HG03280 (cell line): Measurements from ENCODE around the gene IL1R2.
"Not testable (repeated sequence)": the region's sequence is repeated elsewhere in the genome, so short reads cannot be mapped to it uniquely, and the experiment has no call there.

ENCODE experiments used
- ATAC-seq: cut with Tn5 transposase; IDR thresholded peaks from one replicate; pipeline ENCODE4 v1.9.1; 2021; ENCODE audit warnings: mild to moderate bottlenecking, moderate library complexity; ENCODE audit not compliant: unreplicated experiment

Gene IL1R2

DNA sequence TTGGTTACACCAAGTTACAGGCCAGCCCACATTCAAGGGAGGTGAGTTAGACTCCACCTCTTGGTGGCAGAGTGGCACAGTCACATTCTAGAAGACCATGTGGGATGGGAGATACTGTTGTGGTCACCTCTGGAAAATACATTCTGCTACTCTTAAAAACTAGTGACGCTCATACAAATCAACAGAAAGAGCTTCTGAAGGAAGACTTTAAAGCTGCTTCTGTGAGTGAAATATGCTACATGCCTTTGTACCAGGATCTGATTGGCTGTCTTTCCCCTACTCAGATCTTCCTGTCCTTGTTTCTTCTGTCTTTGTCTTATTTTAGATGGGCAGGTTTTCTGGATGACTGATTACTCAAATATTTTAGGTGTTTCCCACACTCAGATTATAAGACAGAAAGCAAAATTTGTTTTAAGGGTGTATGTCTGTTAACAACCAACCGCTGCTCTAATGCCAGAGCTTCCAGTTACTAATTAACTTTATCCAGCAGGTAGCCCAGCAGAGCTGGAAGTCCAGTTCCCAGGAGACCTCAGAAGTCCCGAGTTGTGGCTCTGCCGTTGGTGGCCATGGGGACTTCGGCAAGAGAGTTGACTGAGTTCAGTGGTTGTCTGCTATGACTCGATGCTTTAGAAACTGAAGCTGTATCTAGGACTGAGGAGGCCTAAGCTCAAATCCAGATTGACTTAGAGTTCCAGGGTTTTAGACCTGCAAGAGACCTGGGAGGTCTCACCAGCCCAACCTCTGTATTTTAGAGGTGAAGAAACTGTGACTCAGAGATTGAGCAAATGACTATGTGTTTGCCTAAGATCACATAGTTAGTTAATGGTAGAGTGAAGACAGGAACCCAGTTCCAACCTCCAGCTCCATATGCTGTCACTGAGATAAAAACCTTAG lies 7.4 kb downstream of the IL1R2 start:
- no peak for ATAC-seq

DNA sequence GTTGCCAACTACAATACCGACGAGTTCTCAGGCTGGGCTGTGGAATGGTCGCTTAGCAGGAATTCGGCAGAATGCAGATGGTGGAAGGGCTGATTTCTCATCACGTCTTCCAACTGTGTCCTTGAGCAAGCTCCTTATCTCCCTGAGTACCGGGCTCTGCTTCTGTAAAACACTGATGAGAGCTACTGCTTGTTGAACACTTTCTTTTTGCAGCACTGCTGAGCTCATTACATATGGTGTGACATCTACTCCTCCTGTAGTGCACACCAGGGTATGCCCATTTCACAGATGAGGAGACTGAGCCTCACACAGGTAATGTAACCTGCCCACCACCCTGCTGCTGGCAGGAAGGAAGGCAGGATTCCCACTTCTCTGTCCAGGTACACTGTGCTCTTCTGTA lies 8.3 kb downstream of the IL1R2 start:
- ATAC-seq, result no peak

DNA sequence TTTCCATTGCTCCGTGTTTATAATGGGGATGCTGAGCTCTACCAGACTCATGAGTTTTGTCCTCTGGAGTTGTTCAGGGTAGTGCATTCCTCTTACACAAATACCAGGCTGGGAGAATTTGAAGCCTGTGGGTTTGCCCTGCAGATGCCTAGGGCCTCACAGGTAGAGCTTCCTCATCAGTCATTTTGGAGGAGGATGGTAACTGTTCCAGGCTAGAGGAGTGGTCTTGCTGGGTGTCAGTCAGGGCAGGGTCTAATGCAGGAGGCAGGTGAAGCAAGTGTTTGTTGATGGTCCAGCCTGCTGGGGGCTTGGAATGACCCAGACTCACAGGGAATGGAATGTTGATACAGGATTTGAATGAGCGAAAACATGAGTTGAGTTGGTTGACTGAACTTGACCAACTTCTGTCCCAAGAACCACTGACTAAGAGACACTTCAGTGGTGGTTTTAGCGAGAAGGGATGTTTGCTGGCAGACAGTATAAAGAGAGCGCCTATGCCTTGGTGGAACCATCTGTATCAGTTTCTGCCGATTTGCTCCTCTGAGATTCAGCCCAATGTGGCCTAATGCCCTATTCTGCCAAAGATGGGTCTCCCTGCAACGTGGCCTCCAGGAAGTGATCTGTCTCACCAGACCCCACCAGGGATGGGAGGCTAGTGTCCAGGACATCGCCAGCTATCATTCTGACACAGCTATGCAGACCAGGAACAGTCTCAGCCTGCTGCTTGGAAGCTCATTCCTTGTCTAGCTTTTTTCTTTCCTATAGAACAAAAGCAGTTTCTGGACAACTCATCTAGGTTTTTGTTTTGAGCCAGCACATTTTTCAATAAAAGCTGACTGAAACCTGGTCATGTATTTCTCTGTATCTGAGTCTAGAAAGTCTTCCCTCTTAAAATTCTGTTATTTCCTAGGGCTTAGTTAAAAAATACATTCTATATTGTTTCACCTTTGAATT lies 9.3 kb downstream of the IL1R2 start:
- no peak for ATAC-seq

DNA sequence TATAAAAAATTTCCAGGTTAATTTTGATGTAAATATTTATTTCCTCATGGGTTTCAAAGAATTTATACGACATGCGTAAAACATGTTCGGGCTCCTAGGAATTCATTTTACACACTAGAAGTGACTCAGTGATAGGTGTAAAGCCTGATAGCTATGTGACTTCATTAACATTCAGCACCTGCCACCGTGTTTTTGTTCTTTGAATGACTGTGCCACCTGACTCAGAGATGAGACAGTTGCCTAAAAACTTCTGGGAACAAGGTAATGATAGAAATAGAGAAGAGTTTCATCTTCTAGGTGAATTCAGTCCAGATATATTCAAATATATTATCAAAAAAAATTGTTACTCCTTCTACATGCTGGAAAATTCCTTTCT lies 10.0 kb downstream of the IL1R2 start:
- no peak for ATAC-seq

DNA sequence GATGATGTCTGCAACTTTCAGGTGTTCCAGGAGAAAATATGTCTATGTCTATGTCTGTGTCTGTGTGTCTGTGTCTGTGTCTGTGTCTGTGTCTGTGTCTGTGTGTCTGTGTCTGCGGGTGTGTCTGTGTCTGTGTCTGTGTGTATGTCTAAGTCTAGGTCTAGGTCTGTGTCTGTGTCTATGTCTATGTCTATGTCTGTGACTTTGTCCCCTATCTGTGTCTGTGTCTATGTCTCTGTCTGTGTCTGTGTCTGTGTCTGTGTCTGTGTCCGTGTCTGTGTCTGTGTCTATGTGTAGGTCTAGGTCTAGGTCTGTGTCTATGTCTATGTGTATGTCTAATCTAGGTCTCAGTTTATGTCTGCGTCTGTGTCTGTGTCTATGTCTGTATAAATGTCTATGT lies 10.5 kb downstream of the IL1R2 start:
- no peak for ATAC-seq

DNA sequence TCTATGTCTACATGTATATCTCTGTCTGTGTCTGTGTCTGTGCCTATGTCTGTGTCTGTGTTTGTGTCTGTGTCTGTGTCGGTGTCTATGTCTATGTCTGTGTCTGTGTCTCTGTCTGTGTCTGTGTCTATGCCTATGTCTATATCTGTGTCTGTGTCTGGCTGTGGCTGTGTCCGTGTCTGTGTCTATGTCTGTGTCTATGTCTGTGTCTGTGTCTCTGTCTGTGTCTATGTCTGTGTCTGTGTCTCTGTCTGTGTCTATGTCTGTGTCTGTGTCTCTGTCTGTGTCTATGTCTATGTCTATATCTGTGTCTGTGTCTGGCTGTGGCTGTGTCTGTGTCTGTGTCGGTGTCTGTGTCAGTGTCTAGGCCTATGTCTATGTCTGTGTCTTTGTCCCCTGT lies 11.1 kb downstream of the IL1R2 start:
- not testable (repeated sequence) for ATAC-seq

DNA sequence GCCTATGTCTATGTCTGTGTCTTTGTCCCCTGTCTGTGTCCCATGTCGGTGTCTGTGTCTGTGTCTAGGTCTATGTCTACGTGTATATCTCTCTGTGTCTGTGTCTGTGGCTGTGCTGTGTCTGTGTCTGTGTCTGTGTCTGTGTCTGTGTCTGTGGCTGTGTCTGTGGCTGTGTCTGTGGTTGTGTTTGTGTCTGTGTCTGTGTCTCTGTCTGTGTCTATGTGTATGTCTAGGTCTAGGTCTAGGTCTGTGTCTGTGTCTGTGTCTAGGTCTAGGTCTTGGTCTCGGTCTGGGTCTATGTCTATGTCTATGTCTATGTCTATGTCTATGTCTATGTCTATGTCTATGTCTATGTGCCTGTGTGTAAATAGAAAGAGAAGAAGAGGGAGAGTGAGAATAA lies 11.9 kb downstream of the IL1R2 start:
- ATAC-seq, result no peak

DNA sequence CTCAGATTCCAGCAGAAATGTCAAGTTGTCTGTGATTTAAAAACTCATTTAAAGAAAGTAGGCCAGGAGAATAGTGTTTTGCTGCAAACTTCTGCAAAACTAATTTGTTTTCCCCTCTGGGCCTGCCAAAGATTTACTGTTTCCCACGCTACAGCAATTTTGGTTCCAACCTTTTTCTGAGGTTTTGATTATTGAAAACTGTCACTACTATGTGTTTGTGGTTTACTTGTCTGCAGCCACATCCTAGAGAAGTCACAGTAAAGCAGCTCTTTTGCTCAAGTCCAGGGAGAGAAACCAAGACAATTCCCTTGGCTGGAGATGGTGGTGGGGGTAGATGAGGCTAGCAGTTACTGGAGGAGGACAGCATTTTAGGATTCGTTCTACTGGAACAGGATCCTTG lies 12.8 kb downstream of the IL1R2 start:
- no peak for ATAC-seq

DNA sequence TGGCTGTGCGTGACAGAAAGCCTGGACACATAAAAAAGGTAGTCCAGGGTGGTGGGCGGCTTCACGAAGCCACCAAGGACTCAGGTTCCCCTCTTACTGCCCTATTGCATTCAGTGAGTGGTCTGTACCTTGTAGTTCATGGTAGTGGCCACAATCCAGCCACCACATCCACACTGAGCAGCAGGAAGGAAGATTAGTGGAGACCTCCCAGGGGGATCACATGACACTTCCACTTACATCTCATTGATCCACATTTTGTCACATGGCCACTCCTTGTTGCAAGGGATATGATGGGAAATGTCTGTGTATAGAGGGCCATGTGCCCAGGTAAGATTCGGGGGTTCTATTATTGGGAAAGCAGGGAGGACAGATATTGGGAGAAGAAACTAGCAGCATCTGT lies 13.7 kb downstream of the IL1R2 start:
- ATAC-seq, result no peak

DNA sequence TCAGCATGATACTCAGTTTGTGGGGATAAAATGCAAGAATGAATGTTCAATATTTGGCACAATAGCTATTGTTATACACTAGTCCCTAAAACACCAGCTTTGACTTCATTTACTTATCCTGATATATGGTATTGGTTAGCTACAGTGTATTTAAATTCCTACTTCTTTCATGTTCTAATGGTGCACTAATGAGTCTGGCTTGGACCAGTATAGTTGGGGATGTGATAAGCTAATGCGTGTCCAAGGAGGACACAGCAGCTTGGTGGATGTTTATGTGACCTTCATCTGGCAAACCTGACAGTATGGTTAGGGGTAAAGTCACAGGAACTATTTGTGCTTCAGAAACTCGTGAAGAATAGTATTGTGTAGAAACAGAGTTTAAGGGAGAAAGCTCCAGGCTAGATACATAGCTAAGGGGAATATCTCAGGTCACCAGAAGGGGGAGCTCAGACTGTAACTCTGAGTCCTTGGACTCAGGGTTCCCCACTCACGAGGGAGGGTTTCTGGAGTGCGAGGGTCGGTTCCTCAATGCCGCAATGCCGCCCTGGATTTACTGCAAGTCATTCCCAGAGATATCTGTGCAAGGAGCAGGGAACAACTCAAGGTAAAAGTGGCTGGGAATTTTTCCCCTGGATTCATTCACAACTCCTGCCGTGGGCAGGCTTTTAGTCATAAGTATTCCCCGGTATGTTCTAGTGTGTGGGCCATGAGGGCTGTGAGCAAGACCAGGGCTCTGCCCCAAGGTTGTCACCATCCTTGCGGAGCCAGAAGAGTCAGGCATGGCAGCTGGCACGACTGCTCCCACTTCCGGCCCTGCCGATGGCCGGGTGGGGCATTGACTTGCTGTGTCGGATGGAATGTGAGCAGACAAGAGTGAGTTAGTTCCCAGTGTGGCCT lies 14.5 kb downstream of the IL1R2 start:
- no peak for ATAC-seq

DNA sequence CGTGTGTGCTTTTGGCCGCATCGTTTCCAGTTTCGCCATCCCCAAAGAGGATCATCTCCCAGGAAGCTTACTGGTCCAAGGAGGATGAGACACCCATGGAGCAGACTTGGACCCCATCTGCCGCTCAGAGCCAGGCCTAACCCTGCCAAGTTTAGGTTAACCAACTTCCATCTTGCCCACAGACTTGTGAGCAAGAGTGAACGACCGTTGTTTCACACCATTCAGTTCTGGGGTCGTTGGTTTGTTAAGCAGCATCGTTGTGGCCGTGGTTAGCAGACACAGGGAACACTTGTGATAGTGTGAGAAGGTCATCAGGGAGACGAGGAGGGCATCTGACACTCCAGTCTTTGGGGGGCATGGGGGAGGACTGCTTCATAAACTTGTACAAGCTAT lies 15.1 kb downstream of the IL1R2 start:
- no peak for ATAC-seq

DNA sequence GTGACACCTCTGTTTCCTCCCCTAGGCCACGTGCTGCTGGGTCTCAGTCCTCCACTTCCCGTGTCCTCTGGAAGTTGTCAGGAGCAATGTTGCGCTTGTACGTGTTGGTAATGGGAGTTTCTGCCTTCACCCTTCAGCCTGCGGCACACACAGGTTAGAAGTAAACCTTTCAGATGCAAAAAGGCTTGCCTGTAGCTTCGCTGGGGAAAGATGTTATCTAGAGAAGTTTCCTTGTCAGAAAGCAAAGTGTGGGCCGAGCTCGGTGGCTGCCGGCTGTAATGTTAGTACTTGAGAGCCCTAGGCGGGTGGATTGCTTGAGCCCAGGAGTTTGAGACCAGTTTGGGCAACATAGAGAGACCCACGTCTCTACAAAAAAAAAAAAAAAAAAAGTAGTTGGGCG lies 16.7 kb downstream of the IL1R2 start:
- ATAC-seq, result no peak

DNA sequence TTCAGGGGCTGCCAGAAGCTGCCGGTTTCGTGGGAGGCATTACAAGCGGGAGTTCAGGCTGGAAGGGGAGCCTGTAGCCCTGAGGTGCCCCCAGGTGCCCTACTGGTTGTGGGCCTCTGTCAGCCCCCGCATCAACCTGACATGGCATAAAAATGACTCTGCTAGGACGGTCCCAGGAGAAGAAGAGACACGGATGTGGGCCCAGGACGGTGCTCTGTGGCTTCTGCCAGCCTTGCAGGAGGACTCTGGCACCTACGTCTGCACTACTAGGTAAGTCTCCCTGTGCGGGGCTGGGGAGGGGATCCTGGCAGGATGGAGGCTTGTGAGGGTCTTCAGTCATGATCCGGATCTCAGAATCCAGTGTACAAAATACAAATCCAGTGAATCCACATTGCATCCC lies 17.8 kb downstream of the IL1R2 start:
- ATAC-seq, result no peak

DNA sequence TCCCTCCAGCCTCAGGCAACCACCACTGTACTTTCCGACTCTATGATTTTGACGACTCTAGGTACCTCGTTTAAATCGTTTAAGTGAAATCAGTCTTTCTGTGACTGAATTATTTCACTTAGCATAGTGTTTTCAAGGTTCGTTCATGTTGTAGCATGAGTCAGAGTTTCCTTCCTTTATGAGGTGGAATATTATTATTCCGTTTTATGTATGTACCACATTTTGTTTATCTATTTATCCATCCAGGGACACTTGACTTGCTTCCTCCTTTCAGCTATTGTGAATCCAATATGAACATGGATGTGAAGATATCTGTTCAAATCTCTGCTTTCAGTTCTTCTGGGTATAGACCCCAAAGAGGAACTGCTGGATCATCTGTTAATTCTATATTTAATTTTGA lies 19.1 kb downstream of the IL1R2 start:
- no peak for ATAC-seq

DNA sequence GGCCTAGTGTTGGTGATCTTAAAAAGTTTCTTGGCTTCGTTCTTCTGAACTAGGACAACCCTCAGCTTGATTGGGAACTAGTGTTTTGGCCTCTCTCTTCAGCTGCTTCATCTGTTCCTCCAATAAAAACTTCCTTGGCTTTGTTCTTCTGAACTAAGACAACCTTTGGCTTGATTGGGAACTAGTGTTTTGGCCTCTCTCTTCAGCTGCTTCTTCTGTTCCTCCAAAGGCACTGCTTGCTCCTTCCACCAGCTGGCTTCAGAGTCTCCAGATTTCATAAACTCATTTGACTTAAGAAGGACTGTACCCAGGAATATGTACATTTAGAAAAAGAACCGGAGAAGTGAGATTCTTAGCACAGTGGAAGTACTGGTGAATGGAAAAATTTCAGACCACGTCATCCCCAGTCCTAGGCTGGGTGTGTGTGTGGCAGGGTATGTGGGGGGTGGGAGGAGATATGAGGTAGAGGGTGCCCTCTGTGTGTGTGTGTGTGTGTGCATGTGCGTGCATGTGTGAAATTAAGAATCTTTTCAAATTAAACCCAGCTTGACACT lies 20.4 kb downstream of the IL1R2 start:
- ATAC-seq, result no peak

DNA sequence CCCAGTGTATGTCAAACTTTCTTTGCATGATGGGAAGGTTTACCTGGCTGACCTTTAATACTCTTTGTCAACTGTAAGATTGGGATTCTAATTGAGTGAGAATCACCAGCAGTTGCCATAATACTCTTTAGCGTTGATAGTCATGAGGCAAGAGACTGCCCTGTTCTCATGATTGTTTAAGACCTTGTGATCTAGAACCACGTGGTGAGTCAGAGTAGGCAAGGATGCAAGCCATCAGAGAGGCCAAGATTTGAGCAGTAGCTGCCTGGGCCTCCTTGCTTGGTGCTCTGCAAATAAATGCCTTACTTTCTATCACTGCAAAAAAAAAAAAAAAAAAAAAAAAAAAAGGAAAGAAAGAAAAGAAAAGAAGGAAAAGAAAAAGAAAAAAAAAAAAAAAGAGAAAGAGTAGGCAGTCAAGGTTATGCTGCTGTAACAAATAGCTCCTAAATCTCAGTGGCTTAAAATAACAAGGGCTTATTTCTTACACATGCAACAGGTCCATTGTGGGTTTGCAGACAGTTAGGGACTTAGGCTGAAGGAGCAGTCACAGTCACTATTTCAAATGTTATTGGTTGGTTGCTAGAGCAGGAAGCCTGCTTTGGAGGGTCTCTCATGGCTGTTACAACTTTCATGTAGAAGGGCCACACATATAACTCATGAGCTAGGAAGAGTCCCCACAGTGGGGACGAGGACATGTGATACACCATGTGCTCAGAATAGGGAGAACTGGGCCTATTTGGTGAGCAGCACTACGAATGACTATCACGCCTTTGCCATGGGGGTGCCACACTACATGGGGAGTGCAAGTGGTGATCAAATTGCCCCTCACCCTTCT lies 21.7 kb downstream of the IL1R2 start:
- ATAC-seq, result no peak

DNA sequence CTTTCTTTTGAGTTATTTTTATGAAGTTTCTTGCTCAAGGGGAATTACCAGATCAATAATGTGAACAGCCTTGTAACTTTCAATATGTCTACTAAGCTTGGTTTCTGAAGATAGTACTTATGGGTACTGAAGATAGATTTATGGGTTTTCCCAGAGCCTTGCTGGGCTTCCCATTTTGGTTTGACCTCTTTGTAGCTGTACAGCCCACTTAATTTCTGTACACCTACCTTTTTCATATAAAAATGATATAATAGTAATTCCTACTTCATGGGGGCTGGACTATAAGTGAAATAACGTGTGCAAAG lies 22.2 kb downstream of the IL1R2 start:
- no peak for ATAC-seq

DNA sequence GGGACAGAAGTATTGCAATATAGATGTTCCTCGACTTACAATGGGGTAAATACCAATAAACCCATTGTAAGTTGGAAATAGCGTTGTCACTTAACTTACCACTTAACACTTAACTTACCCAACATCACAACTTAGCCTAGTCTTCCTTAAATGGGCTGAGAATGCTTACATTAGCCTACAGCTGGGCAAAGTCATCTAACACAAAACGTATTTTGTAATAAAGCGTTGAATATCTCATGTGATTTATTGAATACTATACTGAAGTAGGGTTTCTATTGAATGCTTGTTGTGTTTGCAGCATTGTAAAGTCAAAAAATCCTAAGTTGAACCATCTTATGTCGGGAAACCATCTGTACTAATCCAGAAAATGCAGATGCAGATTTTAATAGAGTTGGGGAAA lies 23.6 kb downstream of the IL1R2 start:
- no peak for ATAC-seq

DNA sequence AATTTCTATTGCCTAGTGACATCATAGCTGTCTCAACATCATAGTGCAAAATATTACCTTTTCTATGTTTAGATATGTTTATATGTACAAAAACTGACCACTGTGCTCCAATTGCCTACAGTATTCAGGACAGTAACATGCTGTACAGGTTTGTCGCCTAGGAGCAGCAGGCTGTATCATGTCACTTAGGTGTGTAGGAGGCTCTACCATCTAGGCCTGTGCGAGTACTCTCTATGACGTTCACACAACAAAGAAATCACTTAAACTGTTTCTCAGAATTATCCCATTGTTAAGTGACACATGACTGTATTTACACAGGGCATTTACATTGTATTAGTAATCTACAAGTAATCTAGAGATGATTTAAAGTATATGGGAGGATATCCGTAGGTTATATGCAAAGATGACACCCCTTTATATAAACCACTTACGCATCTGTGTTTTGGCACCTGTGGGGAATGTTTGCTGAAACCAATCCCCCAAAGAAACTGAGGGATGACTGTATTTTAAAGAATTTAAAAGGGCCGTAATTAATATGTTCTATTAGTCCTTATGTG lies 24.7 kb downstream of the IL1R2 start:
- no peak for ATAC-seq
